ENCODE data around the gene MBP. TPM values are rescaled to one million over a fixed set of nuclear protein-coding genes. Genes with fewer than 3 reads are reported as not detected.

Gene MBP
- total RNA-seq, 1 donor from 2014 or later: 35.0 TPM

DNA sequence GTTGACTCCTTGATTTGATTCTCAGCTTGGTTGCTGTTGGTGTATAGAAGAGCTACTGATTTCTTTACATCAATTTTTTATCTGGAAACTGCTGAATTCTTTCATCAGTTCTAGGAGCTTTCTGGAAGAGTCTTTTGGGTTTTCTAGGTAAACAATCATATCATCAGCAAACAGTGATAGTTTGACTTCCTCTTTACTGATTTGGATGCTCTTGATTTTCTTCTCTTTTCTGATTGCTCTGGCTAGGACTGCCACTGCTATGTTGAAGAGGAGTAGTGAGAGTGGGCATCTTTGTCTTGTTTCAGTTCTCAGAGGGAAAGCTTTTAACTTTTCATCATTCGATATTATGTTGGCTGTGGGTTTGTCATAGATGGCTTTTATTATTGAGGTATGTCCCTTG lies 169.7 kb downstream of the MBP start:
- Histone ChIP-seq H3K9me3 (replicated peaks) (no peaks in the 10 kb centered on the region), H3K4me1 (peaks cover 15% of the 10 kb centered on the region), H3K36me3 (peaks cover 43% of the 10 kb centered on the region), H3K27me3 (ENCODE audit: low read depth) (no peaks in the 10 kb centered on the region), H3K4me3 (no peak overlapping the region), H3K27ac (replicated peaks) (no peak overlapping the region)
- no peak for DNase-seq
- TF ChIP-seq, protein P1, sequence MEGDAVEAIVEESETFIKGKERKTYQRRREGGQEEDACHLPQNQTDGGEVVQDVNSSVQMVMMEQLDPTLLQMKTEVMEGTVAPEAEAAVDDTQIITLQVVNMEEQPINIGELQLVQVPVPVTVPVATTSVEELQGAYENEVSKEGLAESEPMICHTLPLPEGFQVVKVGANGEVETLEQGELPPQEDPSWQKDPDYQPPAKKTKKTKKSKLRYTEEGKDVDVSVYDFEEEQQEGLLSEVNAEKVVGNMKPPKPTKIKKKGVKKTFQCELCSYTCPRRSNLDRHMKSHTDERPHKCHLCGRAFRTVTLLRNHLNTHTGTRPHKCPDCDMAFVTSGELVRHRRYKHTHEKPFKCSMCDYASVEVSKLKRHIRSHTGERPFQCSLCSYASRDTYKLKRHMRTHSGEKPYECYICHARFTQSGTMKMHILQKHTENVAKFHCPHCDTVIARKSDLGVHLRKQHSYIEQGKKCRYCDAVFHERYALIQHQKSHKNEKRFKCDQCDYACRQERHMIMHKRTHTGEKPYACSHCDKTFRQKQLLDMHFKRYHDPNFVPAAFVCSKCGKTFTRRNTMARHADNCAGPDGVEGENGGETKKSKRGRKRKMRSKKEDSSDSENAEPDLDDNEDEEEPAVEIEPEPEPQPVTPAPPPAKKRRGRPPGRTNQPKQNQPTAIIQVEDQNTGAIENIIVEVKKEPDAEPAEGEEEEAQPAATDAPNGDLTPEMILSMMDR (IDR thresholded peaks at IDR 0.05; ENCODE audit: borderline replicate concordance): no peak
- intact Hi-C loops (cut with micrococcal nuclease): no loop called here

DNA sequence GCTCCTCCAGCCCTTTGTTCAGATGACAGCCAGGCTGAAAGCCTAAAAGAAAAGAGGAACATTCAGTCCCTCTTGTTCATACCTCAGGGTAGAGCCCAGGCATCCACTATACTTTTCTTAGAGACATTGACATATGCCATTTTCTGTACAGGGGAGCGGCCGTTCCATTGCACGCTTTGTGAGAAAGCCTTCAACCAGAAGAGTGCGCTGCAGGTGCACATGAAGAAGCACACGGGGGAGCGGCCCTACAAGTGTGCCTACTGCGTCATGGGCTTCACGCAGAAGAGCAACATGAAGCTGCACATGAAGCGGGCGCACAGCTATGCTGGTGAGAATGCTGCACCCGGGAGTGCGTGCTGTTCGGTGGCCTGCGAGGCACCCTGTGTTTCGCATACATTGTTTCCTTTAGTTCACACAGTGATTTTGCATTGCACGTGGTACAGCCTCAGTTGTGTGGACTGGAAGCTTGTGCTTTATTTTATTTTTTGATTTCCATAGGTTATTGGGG lies 172.0 kb downstream of the MBP start:
- Histone ChIP-seq H3K36me3 (peaks cover 61% of the 10 kb centered on the region), H3K9me3 (replicated peaks) (no peaks in the 10 kb centered on the region), H3K27me3 (ENCODE audit: low read depth) (no peaks in the 10 kb centered on the region), H3K4me3 (no peak overlapping the region), H3K4me1 (peaks cover 15% of the 10 kb centered on the region), H3K27ac (replicated peaks) (no peak overlapping the region)
- TF ChIP-seq, protein P1 (IDR thresholded peaks at IDR 0.05; ENCODE audit: borderline replicate concordance): no peak
- intact Hi-C loops (cut with micrococcal nuclease): no loop called here
- no peak for DNase-seq

DNA sequence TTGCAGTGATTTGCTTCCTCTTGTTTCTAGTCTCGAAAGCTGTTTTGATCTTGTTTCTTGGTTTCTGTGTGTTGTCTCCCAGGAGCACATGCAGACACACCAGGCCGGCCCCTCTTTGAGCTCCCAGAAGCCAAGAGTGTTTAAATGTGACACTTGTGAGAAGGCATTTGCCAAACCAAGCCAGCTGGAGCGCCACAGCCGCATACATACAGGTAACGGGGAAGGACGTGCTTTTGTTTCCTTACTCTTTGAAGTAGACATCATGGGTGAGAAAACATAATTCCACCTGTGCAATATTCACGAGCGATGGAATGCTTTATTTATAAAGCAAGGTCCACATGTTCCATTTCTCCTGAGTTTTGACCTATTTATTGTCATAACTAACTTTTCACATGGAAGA lies 173.0 kb downstream of the MBP start:
- no peaks in the 10 kb centered on the region for H3K9me3 ChIP-seq (replicated peaks)
- H3K4me3 ChIP-seq: no peak overlapping the region
- intact Hi-C loops (cut with micrococcal nuclease): no loop called here
- H3K27ac ChIP-seq (replicated peaks): no peak overlapping the region
- DNase-seq: no peak
- peaks cover 15% of the 10 kb centered on the region for H3K4me1 ChIP-seq
- H3K27me3 ChIP-seq (ENCODE audit: low read depth): no peaks in the 10 kb centered on the region
- H3K36me3 ChIP-seq: peaks cover 61% of the 10 kb centered on the region
- TF ChIP-seq, protein P1 (IDR thresholded peaks at IDR 0.05; ENCODE audit: borderline replicate concordance): no peak

DNA sequence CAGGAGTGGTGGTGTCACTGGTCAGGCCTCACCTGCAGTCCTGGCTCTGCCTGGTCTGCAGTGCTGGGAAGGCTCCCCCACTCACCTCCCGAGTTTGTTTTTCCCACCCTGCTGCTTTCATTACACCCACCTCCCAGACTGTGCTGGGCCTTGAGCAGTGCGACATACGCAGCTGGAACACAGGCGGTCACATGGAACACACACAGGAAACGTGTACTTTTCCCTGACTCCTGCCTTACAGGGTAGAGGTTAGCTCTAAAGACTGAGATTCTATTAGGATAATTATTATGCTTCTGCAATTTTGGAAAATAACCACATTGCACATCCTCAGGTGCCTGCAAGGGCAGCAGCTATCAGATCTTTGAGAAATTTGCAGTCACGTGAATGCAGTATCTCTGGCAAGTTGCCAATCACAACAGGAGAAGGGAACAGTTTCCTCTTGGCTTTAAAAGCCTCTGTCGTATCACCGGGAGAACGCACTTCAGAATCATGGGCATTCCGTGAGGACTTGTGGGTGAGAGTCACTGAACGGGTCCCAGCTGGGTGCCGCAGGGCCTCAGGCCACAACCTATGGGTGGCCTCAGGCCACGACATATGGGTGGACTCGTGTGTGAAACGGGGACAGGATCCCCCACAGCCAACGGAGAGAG lies 173.8 kb downstream of the MBP start:
- no peak overlapping the region for H3K27ac ChIP-seq (replicated peaks)
- peaks cover 61% of the 10 kb centered on the region for H3K36me3 ChIP-seq
- no peak for DNase-seq

DNA sequence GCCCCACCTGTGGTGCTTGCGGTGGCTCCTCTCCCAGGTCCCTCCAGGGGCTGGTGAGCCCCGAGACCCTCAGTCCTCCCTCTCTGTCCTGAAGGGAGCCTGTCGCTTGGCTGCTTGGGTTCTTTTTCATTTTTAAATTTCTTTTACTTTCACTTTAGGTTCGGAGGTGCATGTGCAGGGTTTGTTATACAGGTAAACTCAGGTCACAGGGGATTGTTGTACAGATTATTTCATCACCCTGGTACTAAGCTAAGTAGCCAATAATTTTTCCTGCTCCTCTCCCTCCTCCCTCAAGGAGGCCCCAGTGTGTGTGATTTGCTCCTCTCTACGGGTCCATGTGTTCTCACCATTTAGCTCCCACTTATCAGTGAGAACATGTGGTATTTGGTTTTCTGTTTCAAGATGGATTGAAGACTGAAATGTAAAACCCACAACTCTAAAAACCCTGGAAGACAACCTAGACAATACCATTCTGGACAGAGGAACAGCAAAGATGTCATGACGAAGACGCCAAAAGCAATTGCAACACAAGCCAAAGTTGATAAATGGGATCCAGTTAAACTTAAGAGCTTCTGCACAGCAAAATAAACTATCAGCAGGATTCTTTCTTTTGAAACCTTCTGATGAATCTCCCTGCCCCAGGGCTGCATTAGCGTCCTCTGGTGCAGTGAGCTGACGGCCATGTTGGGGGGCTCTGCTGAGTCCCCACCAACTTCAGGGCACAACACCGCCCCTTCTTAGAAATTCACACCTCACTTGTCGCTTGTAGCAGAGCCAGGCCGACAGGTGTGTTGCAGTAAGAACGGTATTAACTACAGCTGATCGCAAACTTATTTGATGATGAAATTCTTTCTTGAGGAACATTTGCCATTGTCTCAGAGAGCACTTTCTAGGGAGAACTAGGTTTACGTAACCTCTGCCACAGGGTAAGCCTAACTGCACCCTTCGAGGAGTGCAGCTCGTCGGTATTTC lies 174.9 kb downstream of the MBP start:
- Histone ChIP-seq H3K36me3 (peaks cover 57% of the 10 kb centered on the region), H3K4me3 (no peak overlapping the region), H3K9me3 (replicated peaks) (no peaks in the 10 kb centered on the region), H3K27me3 (ENCODE audit: low read depth) (no peaks in the 10 kb centered on the region), H3K4me1 (peaks cover 28% of the 10 kb centered on the region), H3K27ac (replicated peaks) (no peak overlapping the region)
- TF ChIP-seq, protein P1 (IDR thresholded peaks at IDR 0.05; ENCODE audit: borderline replicate concordance): no peak
- no peak for DNase-seq
- intact Hi-C loops (cut with micrococcal nuclease): no loop called here

More for the DNA sequence above, 173.8 kb downstream of the MBP start:
- TF ChIP-seq, protein P1 (IDR thresholded peaks at IDR 0.05; ENCODE audit: borderline replicate concordance): no peak
- Histone ChIP-seq H3K9me3 (replicated peaks) (no peaks in the 10 kb centered on the region), H3K27me3 (ENCODE audit: low read depth) (no peaks in the 10 kb centered on the region), H3K4me3 (no peak overlapping the region), H3K4me1 (peaks cover 19% of the 10 kb centered on the region)
- intact Hi-C loops (cut with micrococcal nuclease): no loop called here
